ENCODE measurements around the gene ZNF324. TPM values are rescaled to one million over a fixed set of nuclear protein-coding genes. Genes with fewer than 3 reads are reported as not detected.
"Not testable (repeated sequence)": the region's sequence is repeated elsewhere in the genome, so short reads cannot be mapped to it uniquely, and the experiment has no call there.

Gene ZNF324
- total RNA-seq, 6 experiments from 2014 or later = 5.6 to 7.5 (median 6.8) TPM

DNA sequence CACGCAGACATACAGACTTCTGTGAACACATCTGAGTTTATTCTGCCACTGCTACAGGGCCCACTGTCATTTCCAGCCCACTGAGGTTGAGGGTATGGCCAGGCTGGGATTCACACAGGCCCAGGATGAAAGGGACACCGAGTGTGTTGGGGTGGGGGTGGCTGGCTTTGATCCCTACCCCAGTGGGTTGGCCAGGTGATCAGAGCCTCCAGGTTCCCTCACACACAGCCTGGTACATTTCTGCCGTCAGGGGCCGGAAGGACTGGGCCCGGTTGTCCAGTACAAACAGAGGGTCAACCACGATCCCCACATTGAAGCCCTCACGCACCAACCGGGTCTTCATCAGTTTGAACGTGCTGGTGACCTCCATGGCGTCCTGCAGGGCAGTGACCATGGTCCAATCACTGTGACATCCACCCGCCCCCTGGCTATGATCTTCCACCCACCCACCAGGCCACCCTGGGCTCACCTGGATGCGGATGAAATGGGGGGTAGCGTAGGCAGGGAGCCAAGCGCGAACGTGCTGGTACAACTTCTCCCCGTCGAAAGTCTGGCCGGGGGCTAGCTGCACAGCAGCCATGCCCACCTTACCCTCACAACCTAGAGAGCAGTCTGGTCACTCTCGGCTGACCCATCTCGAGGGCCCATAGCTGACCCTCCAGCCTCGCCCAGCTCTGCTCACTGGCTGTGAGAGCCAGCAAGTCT is 31.6 kb downstream of the ZNF324 start:
- Mint-ChIP-seq H3K36me3 (ENCODE audit: low read depth) (peaks cover 4% of the 10 kb centered on the region), H3K4me3 (peak overlapping the region; percentile 89), H3K27me3 (ENCODE audit: insufficient read depth) (peaks cover 5% of the 10 kb centered on the region), H3K4me1 (ENCODE audit: low read depth) (peaks cover 15% of the 10 kb centered on the region), H3K27ac (no peak overlapping the region), H3K9me3 (peaks cover 4% of the 10 kb centered on the region)
- DNase-seq = no peak
- TF ChIP-seq, protein P1, sequence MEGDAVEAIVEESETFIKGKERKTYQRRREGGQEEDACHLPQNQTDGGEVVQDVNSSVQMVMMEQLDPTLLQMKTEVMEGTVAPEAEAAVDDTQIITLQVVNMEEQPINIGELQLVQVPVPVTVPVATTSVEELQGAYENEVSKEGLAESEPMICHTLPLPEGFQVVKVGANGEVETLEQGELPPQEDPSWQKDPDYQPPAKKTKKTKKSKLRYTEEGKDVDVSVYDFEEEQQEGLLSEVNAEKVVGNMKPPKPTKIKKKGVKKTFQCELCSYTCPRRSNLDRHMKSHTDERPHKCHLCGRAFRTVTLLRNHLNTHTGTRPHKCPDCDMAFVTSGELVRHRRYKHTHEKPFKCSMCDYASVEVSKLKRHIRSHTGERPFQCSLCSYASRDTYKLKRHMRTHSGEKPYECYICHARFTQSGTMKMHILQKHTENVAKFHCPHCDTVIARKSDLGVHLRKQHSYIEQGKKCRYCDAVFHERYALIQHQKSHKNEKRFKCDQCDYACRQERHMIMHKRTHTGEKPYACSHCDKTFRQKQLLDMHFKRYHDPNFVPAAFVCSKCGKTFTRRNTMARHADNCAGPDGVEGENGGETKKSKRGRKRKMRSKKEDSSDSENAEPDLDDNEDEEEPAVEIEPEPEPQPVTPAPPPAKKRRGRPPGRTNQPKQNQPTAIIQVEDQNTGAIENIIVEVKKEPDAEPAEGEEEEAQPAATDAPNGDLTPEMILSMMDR (IDR thresholded peaks at IDR 0.05) = no peak

DNA sequence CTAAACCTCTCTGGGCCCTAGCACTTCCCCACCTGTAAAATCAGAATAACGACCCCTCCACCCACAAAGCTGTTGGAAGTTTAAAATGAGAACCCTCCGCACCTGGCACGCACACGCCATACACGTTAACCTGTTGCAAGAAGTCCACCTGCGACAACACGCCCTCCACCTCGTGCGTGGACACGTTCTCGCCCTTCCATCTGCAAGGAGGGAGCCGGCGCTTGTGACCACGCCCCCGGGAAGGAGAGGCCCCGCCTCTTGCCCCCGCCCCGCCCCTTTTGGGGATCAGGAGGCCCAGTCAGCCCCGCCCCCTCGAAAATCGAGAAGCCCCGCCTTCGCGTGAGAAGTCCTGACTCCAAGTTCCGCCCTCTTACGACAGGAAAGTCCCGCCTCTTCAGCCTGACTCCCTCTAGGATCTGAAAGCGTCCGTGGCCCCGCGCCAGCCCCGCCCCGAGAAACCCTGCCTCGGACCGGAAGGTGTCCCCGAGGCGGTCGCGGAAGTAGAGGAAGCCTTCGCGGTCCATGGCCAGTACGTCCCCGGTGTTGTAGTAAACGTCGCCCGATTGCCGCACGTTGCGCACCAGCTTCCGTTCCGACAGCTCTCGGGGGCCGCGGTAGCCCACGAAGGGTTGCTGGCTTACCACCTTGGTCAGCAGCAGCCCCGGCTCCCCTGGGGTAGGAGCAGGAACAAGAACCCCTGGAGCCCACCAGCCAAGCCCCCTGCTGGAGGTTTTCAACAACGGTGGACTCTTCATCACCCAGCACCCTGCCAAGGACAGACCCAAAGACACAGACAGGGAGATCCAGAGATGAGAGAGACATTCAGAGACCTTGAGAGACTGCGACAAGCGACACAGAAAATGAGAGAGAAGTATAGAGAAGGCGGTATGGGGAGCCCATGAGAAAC is 32.4 kb downstream of the ZNF324 start:
- TF ChIP-seq, protein P1 (IDR thresholded peaks at IDR 0.05) = peak; percentile 73
- peaks cover 4% of the 10 kb centered on the region for H3K9me3 Mint-ChIP-seq
- DNase-seq = peak; percentile 99
- H3K36me3 Mint-ChIP-seq (ENCODE audit: low read depth) = peaks cover 4% of the 10 kb centered on the region
- peak overlapping the region; percentile 89 for H3K4me3 Mint-ChIP-seq
- peaks cover 15% of the 10 kb centered on the region for H3K4me1 Mint-ChIP-seq (ENCODE audit: low read depth)
- peak overlapping the region; percentile 90 for H3K27ac Mint-ChIP-seq
- H3K27me3 Mint-ChIP-seq (ENCODE audit: insufficient read depth) = peaks cover 5% of the 10 kb centered on the region

DNA sequence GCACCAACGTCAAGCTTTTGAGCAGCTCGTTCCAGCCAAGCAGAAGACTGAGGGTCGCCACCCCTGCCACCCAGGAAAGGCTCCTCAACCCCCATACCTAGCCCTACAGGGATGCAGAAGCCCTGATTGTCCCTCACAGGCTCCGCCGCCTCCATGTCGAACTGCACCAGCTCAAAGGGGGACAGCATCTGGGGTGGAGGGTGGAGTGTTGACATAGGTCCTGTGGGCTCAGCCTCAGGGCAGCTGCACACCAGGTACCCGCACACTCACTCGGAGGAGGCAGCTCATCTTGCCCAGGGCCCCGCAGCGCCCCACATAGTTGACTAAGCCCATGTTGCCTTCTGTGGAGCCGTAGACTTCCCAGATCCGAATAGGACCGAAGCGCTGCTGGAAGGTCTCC is 33.4 kb downstream of the ZNF324 start:
- TF ChIP-seq, protein P1 (IDR thresholded peaks at IDR 0.05) = no peak
- Mint-ChIP-seq H3K27ac (no peak overlapping the region; the same call in 1 of the 2 replicates), H3K36me3 (ENCODE audit: low read depth) (peaks cover 4% of the 10 kb centered on the region), H3K9me3 (peaks cover 4% of the 10 kb centered on the region), H3K4me1 (ENCODE audit: low read depth) (peaks cover 15% of the 10 kb centered on the region), H3K27me3 (ENCODE audit: insufficient read depth) (peaks cover 5% of the 10 kb centered on the region), H3K4me3 (peak overlapping the region; percentile 89)
- no peak for DNase-seq

DNA sequence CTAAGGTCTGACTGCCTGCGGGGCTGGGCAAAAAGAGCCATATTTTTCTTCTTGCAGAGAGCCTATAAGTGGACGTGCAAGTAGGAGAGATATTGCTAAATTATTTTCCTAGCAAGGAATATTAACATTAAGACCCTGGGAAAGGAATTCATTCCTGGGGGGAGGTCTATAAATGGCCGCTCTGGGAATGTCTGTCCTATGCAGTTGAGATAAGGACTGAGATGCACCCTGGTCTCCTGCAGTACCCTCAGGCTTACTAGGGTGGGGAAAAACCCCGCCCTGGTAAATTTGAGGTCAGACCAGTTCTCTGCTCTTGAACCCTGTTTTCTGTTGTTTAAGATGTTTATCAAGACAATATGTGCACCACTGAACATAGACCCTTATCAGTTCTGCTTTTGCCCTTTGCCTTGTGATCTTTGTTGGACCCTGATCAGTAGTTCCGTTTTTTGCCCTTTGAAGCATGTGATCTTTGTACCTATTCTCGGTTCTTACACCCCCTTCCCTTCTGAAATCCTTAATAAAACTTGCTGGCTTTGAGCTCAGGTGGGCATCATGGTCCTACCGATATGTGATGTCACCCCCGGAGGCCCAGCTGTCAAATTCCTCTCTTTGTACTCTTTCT is 40.8 kb downstream of the ZNF324 start:
- Mint-ChIP-seq H3K36me3 (ENCODE audit: low read depth) (peaks cover 11% of the 10 kb centered on the region), H3K9me3 (peaks cover 10% of the 10 kb centered on the region)
- not testable (repeated sequence) for H3K4me3 Mint-ChIP-seq; H3K27ac Mint-ChIP-seq; H3K4me1 Mint-ChIP-seq (ENCODE audit: low read depth); H3K27me3 Mint-ChIP-seq (ENCODE audit: insufficient read depth); DNase-seq

DNA sequence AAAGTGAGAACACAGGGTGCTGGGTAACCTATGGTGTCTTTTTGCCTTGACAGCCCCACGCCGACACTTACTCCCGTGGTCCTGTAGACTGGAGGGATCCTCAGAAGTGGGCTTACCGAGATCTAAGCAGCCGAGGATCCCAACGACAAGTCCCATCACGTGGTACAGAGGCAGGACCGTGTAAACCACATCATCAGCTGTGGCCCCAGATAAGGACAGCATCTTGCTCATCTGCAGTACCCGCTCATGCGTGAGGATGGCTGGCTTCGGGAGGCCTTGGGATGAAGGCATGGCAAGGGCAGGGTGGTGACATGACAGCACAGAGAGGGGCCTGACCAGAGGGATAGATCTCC is 42.8 kb downstream of the ZNF324 start:
- peaks cover 5% of the 10 kb centered on the region for H3K27me3 Mint-ChIP-seq (ENCODE audit: insufficient read depth)
- no peak overlapping the region for H3K27ac Mint-ChIP-seq
- DNase-seq = no peak
- H3K36me3 Mint-ChIP-seq (ENCODE audit: low read depth) = peaks cover 11% of the 10 kb centered on the region
- H3K9me3 Mint-ChIP-seq = peaks cover 10% of the 10 kb centered on the region
- no peak overlapping the region for H3K4me3 Mint-ChIP-seq
- TF ChIP-seq, protein P1 (IDR thresholded peaks at IDR 0.05) = no peak
- H3K4me1 Mint-ChIP-seq (ENCODE audit: low read depth) = no peaks in the 10 kb centered on the region
